NB4 (cell line): Measurements from ENCODE around the gene ME3.
"Not testable (repeated sequence)": the region's sequence is repeated elsewhere in the genome, so short reads cannot be mapped to it uniquely, and the experiment has no call there.

Experiments used
- DNase-seq: peaks from one replicate; pipeline ENCODE4 v3.0.0; 2010; ENCODE audit warnings: low read depth
- H3K4me3 ChIP-seq: one replicate; pipeline ENCODE4 v1.5.1; 2011; ENCODE audit warnings: mild to moderate bottlenecking, low read depth, low read length, moderate library complexity
- MYC ChIP-seq: IDR thresholded peaks from 2 replicates; pipeline ENCODE4 v1.6.1; 2011; ENCODE audit warnings: low read depth, low read length
- POLR2A ChIP-seq: IDR thresholded peaks from 2 replicates; pipeline ENCODE4 v1.6.1; 2011; ENCODE audit warnings: mild to moderate bottlenecking; ENCODE audit not compliant: insufficient read length; ENCODE audit errors: extremely low read depth
- TF ChIP-seq, protein P1 (sequence below): IDR thresholded peaks from one replicate; pipeline ENCODE4 v1.5.1; 2012; ENCODE audit warnings: low read depth, low read length
- TF ChIP-seq, protein P2 (sequence below): IDR thresholded peaks from 2 replicates; pipeline ENCODE4 v1.6.1; 2011; ENCODE audit warnings: low read depth, low read length

The ME3 gene

DNA sequence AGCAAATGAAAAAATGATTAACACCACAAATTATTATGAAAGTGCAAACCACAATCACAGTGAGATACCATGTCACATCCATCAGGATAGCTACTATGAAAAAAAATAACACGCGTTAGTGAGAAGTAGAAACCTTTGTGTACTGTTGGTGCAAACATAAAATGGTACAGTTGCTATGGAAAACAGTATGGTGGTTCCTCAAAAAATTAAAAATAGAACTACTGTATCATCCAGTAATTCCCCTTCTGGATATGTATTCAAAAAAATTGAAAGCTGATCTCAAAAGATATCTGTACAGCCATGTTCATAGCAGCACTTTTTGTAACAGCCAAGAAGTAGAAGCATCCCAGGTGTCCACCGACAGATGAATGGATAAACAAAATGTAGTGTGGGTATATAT lies 254.3 kb downstream of the ME3 start:
- TF ChIP-seq POLR2A (no peak), MYC (no peak)
- TF ChIP-seq, protein P1, sequence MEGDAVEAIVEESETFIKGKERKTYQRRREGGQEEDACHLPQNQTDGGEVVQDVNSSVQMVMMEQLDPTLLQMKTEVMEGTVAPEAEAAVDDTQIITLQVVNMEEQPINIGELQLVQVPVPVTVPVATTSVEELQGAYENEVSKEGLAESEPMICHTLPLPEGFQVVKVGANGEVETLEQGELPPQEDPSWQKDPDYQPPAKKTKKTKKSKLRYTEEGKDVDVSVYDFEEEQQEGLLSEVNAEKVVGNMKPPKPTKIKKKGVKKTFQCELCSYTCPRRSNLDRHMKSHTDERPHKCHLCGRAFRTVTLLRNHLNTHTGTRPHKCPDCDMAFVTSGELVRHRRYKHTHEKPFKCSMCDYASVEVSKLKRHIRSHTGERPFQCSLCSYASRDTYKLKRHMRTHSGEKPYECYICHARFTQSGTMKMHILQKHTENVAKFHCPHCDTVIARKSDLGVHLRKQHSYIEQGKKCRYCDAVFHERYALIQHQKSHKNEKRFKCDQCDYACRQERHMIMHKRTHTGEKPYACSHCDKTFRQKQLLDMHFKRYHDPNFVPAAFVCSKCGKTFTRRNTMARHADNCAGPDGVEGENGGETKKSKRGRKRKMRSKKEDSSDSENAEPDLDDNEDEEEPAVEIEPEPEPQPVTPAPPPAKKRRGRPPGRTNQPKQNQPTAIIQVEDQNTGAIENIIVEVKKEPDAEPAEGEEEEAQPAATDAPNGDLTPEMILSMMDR, result no peak
- no peak for DNase-seq
- no peak overlapping the region for H3K4me3 ChIP-seq

DNA sequence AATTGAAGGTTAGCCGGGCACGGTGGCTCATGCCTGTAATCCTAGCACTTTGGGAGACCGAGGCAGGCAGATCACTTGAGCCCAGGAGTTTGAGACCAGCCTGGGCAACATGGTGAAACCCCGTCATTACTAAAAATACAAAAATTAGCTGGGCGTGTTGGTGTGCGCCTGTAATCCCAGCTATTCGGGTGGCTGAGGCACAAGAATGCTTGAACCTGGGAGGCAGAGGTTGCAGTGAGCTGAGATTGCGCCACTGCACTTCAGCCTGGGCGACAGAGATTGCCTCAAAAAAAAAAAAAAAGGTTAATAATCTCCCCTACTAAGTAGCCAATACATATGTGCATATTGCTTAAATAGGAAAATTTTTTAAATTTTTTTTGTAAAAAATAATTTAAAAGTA lies 255.5 kb downstream of the ME3 start:
- not testable (repeated sequence) for H3K4me3 ChIP-seq, DNase-seq

GRCh38 chr11:86416494-86416893 lies 255.9 kb downstream of the ME3 start:
- TF ChIP-seq, protein P2, sequence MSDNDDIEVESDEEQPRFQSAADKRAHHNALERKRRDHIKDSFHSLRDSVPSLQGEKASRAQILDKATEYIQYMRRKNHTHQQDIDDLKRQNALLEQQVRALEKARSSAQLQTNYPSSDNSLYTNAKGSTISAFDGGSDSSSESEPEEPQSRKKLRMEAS, result no peak
- no peak for TF ChIP-seq POLR2A
- TF ChIP-seq MYC, result no peak
- TF ChIP-seq, protein P1, result no peak
- H3K4me3 ChIP-seq, result no peak overlapping the region
- DNase-seq, result no peak

DNA sequence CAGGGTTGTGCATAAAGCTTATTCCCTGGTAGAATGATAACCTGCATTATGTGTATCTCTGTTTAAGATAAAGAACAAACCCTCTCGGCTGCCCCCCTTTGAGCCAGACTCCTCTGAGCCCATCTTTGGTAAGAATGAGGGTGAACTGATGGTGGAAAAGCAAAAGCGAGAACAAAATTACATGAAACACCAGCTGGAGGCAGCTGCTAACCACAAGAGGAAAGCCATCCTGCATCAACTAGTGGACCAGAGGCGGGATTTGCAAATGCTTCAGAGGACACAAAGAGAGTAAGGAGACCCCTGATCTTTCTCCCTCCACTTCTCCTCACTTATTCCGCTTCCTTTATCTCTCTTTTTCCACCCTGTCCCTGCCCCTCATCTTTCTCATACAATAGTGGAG lies 257.4 kb downstream of the ME3 start:
- no peak for DNase-seq
- no peak overlapping the region for H3K4me3 ChIP-seq
- TF ChIP-seq, protein P2, result no peak
- TF ChIP-seq POLR2A (no peak), MYC (no peak)
- TF ChIP-seq, protein P1, result no peak

DNA sequence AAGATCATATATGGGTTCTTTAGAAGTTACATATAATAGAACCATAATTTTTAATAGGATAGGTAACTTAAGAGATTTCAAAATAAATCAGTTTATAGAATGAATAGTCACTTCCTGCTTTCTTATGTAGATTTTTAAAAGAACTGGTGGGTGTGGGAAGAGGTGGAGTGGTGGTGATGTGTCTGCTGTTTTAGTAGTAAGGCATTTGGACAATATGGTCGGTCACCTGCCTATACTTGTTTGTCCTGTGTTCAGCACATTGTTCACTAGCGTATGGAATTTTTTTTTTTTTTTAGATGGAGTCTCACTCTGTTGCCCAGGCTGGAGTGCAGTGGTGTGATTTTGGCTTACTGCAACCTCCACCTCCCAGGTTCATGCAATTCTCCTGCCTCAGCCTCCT lies 258.4 kb downstream of the ME3 start:
- TF ChIP-seq, protein P2, result no peak
- TF ChIP-seq POLR2A (no peak), MYC (no peak)
- TF ChIP-seq, protein P1, result no peak
- no peak overlapping the region for H3K4me3 ChIP-seq
- DNase-seq, result no peak

DNA sequence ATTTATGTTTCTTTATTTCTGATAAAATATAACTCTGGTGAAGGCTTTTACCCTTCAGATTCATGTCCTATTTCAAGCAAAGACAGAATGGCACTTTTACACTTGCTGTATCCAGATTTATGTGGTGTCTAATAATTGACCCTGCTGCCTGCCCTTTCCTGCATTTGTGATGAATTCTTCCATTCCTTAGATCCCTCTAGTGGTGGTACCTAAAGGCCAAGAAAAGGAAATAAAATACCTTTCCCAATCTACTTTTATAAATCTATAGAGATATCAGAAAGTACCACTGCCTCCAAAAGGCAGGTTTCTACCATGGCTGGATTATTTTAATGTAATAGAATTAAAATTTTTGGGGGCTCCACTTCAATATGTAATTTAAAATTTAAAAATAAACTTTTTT lies 263.6 kb downstream of the ME3 start:
- TF ChIP-seq, protein P2, result no peak
- TF ChIP-seq, protein P1, result no peak
- TF ChIP-seq POLR2A, result no peak
- no peak for TF ChIP-seq MYC
- no peak overlapping the region for H3K4me3 ChIP-seq
- no peak for DNase-seq

DNA sequence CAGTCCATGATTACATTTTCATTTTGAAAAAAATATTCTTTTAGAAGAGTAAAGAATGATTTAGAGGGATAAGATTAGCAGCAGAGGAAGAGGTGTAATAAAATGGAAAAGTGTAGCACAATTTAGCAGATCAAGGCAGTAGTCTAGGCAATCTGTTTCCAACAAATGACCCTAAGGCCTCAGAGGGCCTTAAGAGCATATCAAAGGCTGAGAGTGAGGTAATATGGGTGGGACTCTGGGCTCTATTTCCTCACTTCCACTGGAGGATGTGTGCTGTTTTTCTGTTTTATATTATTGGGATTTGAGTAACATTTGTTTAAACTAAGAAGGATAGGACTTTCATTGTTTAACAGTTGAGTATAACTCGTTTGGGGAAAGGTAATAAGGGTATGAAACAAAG lies 269.0 kb downstream of the ME3 start:
- no peak for TF ChIP-seq POLR2A
- TF ChIP-seq, protein P1, result no peak
- TF ChIP-seq MYC, result no peak
- TF ChIP-seq, protein P2, result no peak
- H3K4me3 ChIP-seq, result no peak overlapping the region
- no peak for DNase-seq
